IMR-90 (cell line): ENCODE measurements around the gene USO1. TPM values are rescaled to one million over a fixed set of nuclear protein-coding genes. Genes with fewer than 3 reads are reported as not detected.

Source experiments
- ATAC-seq: fragments of 200-7000 bp; cut with Tn5 transposase; 2 replicates; pipeline ENCODE4 v1.9.1; 2020; ENCODE audit warnings: low read depth, mild to moderate bottlenecking, moderate library complexity
- BruUV-seq: library from RNA; stranded (reverse); fragments of 400-500 nt; replicated peaks from 2 replicates; lab custom pipeline; 2021; lab: Mats Ljungman, UMichigan
- CTCF ChIA-PET: fragments of 300-600 bp; formaldehyde crosslinking; extraction: SDS; loops from one replicate; lab custom pipeline; 2021; ENCODE audit warnings: antibody characterized with exemption; lab: Yijun Ruan, JAX
- POLR2A ChIA-PET: fragments of 300-600 bp; sonication (Branson Sonifier 250); formaldehyde crosslinking; loops from one replicate; lab custom pipeline; 2022; ENCODE audit warnings: antibody characterized with exemption; ENCODE audit not compliant: unreplicated experiment; lab: Charles Lee
- DNase-seq: peaks from one replicate; pipeline ENCODE4 v3.0.0; 2013
- H2AFZ ChIP-seq: replicated peaks from 2 replicates; pipeline ENCODE3; 2013; ENCODE audit warnings: low read length, mild to moderate bottlenecking; ENCODE audit not compliant: poor library complexity
- H2AK5ac ChIP-seq: 2 replicates; pipeline ENCODE4 v1.6.1; 2013; ENCODE audit warnings: low read depth, low read length, inconsistent platforms
- H2AK9ac ChIP-seq: replicated peaks from 2 replicates; pipeline ENCODE3; 2013; ENCODE audit warnings: mild to moderate bottlenecking, low read depth, low read length, moderate library complexity; ENCODE audit not compliant: poor library complexity
- H2BK120ac ChIP-seq: 2 replicates; pipeline ENCODE4 v1.6.1; 2013; ENCODE audit warnings: low read depth, low read length, inconsistent platforms
- H2BK15ac ChIP-seq: 3 replicates; pipeline ENCODE4 v1.6.1; 2013; ENCODE audit warnings: low read depth, low read length, inconsistent platforms
- H2BK20ac ChIP-seq: 2 replicates; pipeline ENCODE4 v1.6.1; 2013; ENCODE audit warnings: low read depth, mild to moderate bottlenecking, inconsistent platforms, low read length, moderate library complexity
- H2BK5ac ChIP-seq: 2 replicates; pipeline ENCODE4 v1.6.1; 2013; ENCODE audit warnings: mild to moderate bottlenecking, low read depth, low read length, inconsistent platforms; ENCODE audit not compliant: poor library complexity, severe bottlenecking
- H3K14ac ChIP-seq: replicated peaks from 2 replicates; pipeline ENCODE4 v1.6.1; 2013; ENCODE audit warnings: low read depth, low read length, inconsistent platforms
- H3K18ac ChIP-seq: 2 replicates; pipeline ENCODE4 v1.6.1; 2013; ENCODE audit warnings: low read depth, low read length, control low read depth
- H3K23ac ChIP-seq: 2 replicates; pipeline ENCODE4 v1.6.1; 2013; ENCODE audit warnings: low read depth, low read length, inconsistent platforms
- H3K27ac ChIP-seq: 2 replicates; pipeline ENCODE4 v1.5.1; 2013; ENCODE audit warnings: mild to moderate bottlenecking, control low read depth, low read length; ENCODE audit not compliant: insufficient read depth
- H3K27me3 ChIP-seq: 2 replicates; pipeline ENCODE4 v1.6.1; 2013; ENCODE audit warnings: low read length; ENCODE audit not compliant: control insufficient read depth, insufficient read depth
- H3K36me3 ChIP-seq: 2 replicates; pipeline ENCODE4 v1.6.1; 2013; ENCODE audit warnings: low read length, mixed read lengths; ENCODE audit not compliant: control insufficient read depth, insufficient read depth
- H3K4ac ChIP-seq: 2 replicates; pipeline ENCODE4 v1.6.1; 2013; ENCODE audit warnings: low read depth, low read length, inconsistent platforms
- H3K4me1 ChIP-seq: 2 replicates; pipeline ENCODE4 v1.6.1; 2013; ENCODE audit warnings: low read length, mixed read lengths; ENCODE audit not compliant: control insufficient read depth, insufficient read depth
- H3K4me2 ChIP-seq: 2 replicates; pipeline ENCODE4 v1.6.1; 2013; ENCODE audit warnings: low read depth, mild to moderate bottlenecking, control low read depth, low read length, moderate library complexity
- H3K4me3 ChIP-seq: 2 replicates; pipeline ENCODE4 v1.5.1; 2013; ENCODE audit warnings: low read depth, mild to moderate bottlenecking, control low read depth, low read length, moderate library complexity; ENCODE audit not compliant: insufficient read depth
- H3K56ac ChIP-seq: 2 replicates; pipeline ENCODE4 v1.6.1; 2013; ENCODE audit warnings: low read length, inconsistent platforms; ENCODE audit not compliant: insufficient read depth; ENCODE audit errors: extremely low read depth
- H3K79me1 ChIP-seq, 2 experiments: 2 replicates each; pipeline ENCODE4 v1.6.1; 2013; ENCODE audit warnings: low read length in 2 of 2, inconsistent platforms in 1 of 2, low read depth in 1 of 2
- H3K9ac ChIP-seq: 2 replicates; pipeline ENCODE4 v1.6.1; 2013; ENCODE audit warnings: low read depth, low read length, control low read depth
- H3K9me1 ChIP-seq: 2 replicates; pipeline ENCODE4 v1.6.1; 2013; ENCODE audit warnings: low read length, inconsistent platforms; ENCODE audit not compliant: insufficient read depth
- H3K9me3 ChIP-seq: 2 replicates; pipeline ENCODE4 v1.6.1; 2013; ENCODE audit warnings: low read length; ENCODE audit not compliant: control insufficient read depth, insufficient read depth
- H4K20me1 ChIP-seq: 2 replicates; pipeline ENCODE4 v1.6.1; 2013; ENCODE audit warnings: low read length, inconsistent platforms; ENCODE audit not compliant: insufficient read depth
- H4K5ac ChIP-seq: 2 replicates; pipeline ENCODE4 v1.6.1; 2013; ENCODE audit warnings: mild to moderate bottlenecking, low read depth, low read length, control low read depth
- H4K8ac ChIP-seq, 2 experiments: 2 replicates each; pipeline ENCODE4 v1.6.1; 2013; ENCODE audit warnings: low read depth in 2 of 2, low read length in 2 of 2, control low read depth in 1 of 2, inconsistent platforms in 1 of 2
- H4K91ac ChIP-seq: 2 replicates; pipeline ENCODE4 v1.6.1; 2013; ENCODE audit warnings: low read depth, low read length, inconsistent platforms; ENCODE audit not compliant: insufficient read depth
- BHLHE40 ChIP-seq: fragments of 150-350 bp; IDR thresholded peaks from 2 replicates; pipeline ENCODE4 v1.6.1; 2016; ENCODE audit warnings: mild to moderate bottlenecking, low read depth, low read length
- CHD1 ChIP-seq: IDR thresholded peaks from 2 replicates; pipeline ENCODE4 v1.6.1; 2012; ENCODE audit warnings: low read depth, low read length, improper control_type of control experiment
- FOS ChIP-seq: fragments of 150-350 bp; IDR thresholded peaks from 2 replicates; pipeline ENCODE4 v1.6.1; 2016; ENCODE audit warnings: low read depth, low read length
- MAZ ChIP-seq: IDR thresholded peaks from 2 replicates; pipeline ENCODE4 v1.6.1; 2012; ENCODE audit warnings: low read depth, mild to moderate bottlenecking, low read length, improper control_type of control experiment, moderate library complexity, borderline replicate concordance
- MXI1 ChIP-seq: IDR thresholded peaks from 2 replicates; pipeline ENCODE4 v1.6.1; 2012; ENCODE audit warnings: low read depth, mild to moderate bottlenecking, low read length, moderate library complexity, borderline replicate concordance
- NFE2L2 ChIP-seq: fragments of 150-350 bp; IDR thresholded peaks from 2 replicates; pipeline ENCODE4 v1.6.1; 2016; ENCODE audit warnings: low read depth, mild to moderate bottlenecking, low read length
- RCOR1 ChIP-seq: IDR thresholded peaks from 2 replicates; pipeline ENCODE4 v1.6.1; 2012; ENCODE audit warnings: mild to moderate bottlenecking, low read length, improper control_type of control experiment; ENCODE audit not compliant: insufficient replicate concordance
- RFX5 ChIP-seq: IDR thresholded peaks from 2 replicates; pipeline ENCODE4 v1.8.0; 2012; ENCODE audit warnings: low read depth, mild to moderate bottlenecking, low read length, moderate library complexity
- WGBS, 2 experiments: methylation state at CpG; one replicate each; pipeline versions ENCODE4 v1.1.5 to v1.1.7; 2013; ENCODE audit warnings: missing lambda C conversion rate in 2 of 2; ENCODE audit not compliant: insufficient read length in 1 of 2; ENCODE audit errors: extremely low coverage in 2 of 2; 5-methylcytosine and 5-hydroxymethylcytosine counted together
- dilution Hi-C: fragments of 300-500 bp; cut with HindIII; formaldehyde crosslinking; loops from one replicate; pipeline ENCODE4 v1.14.3; 2018; ENCODE audit warnings: low sequenced_read_pairs; ENCODE audit not compliant: unreplicated experiment
- in situ Hi-C: fragments of 300-500 bp; cut with MboI; formaldehyde crosslinking; loops from 3 replicates; pipeline ENCODE4 v1.14.3; 2019; ENCODE audit warnings: low sequenced_read_pairs, inconsistent platforms, mixed read lengths
- intact Hi-C: fragments of 100-400 bp; cut with micrococcal nuclease; formaldehyde crosslinking; loops from 2 replicates; pipeline ENCODE4 v1.10.0; 2022
- polyA plus RNA-seq, 3 experiments: library from polyadenylated mRNA; depleted of rRNA; stranded (reverse); fragments of >200 nt; gene quantifications; 2 replicates each; pipeline ENCODE4 v1.2.3, GENCODE V29; 2012; ENCODE audit warnings: low replicate concordance in 1 of 3
- total RNA-seq: library from RNA; depleted of rRNA; stranded (reverse); fragments of >200 nt; gene quantifications from 2 replicates; pipeline ENCODE4 v1.2.3, GENCODE V29; 2012
- TF ChIP-seq, protein P1 (sequence below): fragments of 150-350 bp; IDR thresholded peaks from 2 replicates; pipeline ENCODE4 v1.6.1; 2017; ENCODE audit warnings: mild to moderate bottlenecking, antibody characterized with exemption, low read length, low read depth

Gene USO1
- total and polyA plus RNA-seq, 2 of the 4 experiments (the other 2 are of a cell fraction): 63.7 to 121 TPM

DNA sequence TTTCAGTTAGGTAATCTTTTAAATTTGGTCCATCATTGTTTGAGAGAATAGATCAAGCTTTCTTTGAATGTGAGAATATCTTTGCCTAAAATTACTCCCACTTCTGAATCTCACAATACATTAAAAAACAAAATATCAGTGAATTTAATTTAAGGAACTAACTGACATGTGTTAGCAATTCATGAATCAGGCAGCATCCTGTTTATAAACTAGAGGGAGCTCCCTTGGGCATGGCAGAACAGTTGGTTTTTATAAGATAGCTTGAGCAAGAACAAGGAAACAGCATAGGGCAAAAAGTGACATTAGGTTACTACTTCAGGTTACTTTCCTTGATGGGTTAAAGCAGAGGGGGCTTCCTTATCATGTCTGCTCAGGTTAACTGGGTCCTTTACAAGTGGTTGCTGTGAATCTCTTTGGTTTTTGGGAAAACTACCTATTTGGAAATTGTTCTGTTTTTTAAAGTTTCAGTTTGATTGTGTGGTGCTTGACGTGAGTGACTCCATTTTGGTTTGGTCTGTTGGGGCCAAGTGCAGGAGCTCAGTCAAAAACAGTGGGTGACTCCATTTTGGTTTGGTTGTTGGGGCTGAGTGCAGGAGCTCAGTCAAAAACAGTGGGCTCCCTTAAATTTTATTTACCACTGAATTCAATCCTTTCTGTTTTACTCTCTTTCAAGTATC, 109.9 kb downstream of the USO1 start:
- Histone ChIP-seq H3K9me1 (no peaks in the 10 kb centered on the region), H3K79me1 (no peaks in the 10 kb centered on the region), H2AFZ (no peak overlapping the region), H3K9me3 (peaks cover 2% of the 10 kb centered on the region; the same call in 1 of the 2 replicates), H3K27ac (no peak overlapping the region), H2BK20ac (no peak overlapping the region), H3K27me3 (no peaks in the 10 kb centered on the region), H3K18ac (no peak overlapping the region), H2AK9ac (no peak overlapping the region), H2AK5ac (no peak overlapping the region), H2BK120ac (no peak overlapping the region), H4K20me1 (no peaks in the 10 kb centered on the region), H3K56ac (no peak overlapping the region), H2BK15ac (no peak overlapping the region), H3K4me1 (no peaks in the 10 kb centered on the region), H4K5ac (no peak overlapping the region), H2BK5ac (no peak overlapping the region), H3K4me2 (no peak overlapping the region), H3K23ac (no peak overlapping the region), H3K9ac (no peak overlapping the region), H4K8ac (no peak overlapping the region), H4K91ac (no peak overlapping the region), H3K36me3 (no peaks in the 10 kb centered on the region), H3K4ac (no peak overlapping the region), H3K14ac (no peak overlapping the region), H3K4me3 (no peak overlapping the region)
- no peak for DNase-seq
- ChIA-PET CTCF (interaction anchor here (0.7 kb wide), 1 partner anchor 14 kb away, joined by 3 read pairs; no protein-coding TSS in a partner anchor), POLR2A (interaction anchor here (0.6 kb wide), 1 partner anchor 188 kb away, joined by 3 read pairs; no protein-coding TSS in a partner anchor)
- 0 out of 2 replicates have a peak, but pooled peaks have one; percentile 24 for ATAC-seq
- 83% methylated on average over 1 of the region's 1 CpG; no CpG with 5 or more reads in 1 of the 2 experiments for WGBS, 2 experiments
- in situ Hi-C loops (no loop called here), dilution Hi-C loops (no loop called here), intact Hi-C loops (no loop called here)
- TF ChIP-seq BHLHE40 (no peak), RCOR1 (no peak), NFE2L2 (no peak), RFX5 (no peak), FOS (no peak), CHD1 (no peak), MXI1 (no peak), MAZ (no peak)
- TF ChIP-seq, protein P1, sequence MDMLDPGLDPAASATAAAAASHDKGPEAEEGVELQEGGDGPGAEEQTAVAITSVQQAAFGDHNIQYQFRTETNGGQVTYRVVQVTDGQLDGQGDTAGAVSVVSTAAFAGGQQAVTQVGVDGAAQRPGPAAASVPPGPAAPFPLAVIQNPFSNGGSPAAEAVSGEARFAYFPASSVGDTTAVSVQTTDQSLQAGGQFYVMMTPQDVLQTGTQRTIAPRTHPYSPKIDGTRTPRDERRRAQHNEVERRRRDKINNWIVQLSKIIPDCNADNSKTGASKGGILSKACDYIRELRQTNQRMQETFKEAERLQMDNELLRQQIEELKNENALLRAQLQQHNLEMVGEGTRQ: no peak
- no TSS peak for BruUV-seq
